Retinal pigment epithelial cell (primary cell): ENCODE data around the gene PRKG1.

Experiments
- DNase-seq: peaks from one replicate; pipeline ENCODE4 v3.0.0-alpha.2; 2010; ENCODE audit warnings: low read depth
- H3K4me3 ChIP-seq: 2 replicates; pipeline ENCODE4 v1.5.1; 2011; ENCODE audit warnings: mild to moderate bottlenecking, low read length, control low read depth, moderate library complexity
- TF ChIP-seq, protein P1 (sequence below): conservative IDR thresholded peaks from 2 replicates; pipeline ENCODE4 v1.5.1; 2011; ENCODE audit warnings: low read depth, low read length, control low read depth, inconsistent platforms

Gene PRKG1

DNA sequence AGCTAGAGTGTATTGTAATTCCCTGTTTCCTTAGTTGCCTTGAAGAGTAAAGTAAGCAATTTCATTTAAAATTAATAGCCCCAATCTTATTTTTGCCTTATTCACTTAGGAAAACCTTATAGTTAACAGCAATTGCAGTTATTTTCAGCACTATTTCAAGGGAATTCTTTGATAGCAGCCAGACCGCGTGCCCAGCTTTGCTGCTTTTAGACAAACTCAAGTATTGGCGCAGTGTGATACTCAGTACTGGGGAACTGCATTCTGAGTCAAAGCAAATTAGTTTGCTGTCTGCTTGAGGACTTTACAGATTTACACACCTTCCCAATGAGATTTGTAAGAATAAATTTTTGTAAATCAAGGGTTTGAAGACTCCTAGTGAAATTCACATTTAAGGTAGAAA, 21.2 kb downstream of the PRKG1 start:
- TF ChIP-seq, protein P1, sequence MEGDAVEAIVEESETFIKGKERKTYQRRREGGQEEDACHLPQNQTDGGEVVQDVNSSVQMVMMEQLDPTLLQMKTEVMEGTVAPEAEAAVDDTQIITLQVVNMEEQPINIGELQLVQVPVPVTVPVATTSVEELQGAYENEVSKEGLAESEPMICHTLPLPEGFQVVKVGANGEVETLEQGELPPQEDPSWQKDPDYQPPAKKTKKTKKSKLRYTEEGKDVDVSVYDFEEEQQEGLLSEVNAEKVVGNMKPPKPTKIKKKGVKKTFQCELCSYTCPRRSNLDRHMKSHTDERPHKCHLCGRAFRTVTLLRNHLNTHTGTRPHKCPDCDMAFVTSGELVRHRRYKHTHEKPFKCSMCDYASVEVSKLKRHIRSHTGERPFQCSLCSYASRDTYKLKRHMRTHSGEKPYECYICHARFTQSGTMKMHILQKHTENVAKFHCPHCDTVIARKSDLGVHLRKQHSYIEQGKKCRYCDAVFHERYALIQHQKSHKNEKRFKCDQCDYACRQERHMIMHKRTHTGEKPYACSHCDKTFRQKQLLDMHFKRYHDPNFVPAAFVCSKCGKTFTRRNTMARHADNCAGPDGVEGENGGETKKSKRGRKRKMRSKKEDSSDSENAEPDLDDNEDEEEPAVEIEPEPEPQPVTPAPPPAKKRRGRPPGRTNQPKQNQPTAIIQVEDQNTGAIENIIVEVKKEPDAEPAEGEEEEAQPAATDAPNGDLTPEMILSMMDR, result no peak
- H3K4me3 ChIP-seq, result no peak overlapping the region
- no peak for DNase-seq

DNA sequence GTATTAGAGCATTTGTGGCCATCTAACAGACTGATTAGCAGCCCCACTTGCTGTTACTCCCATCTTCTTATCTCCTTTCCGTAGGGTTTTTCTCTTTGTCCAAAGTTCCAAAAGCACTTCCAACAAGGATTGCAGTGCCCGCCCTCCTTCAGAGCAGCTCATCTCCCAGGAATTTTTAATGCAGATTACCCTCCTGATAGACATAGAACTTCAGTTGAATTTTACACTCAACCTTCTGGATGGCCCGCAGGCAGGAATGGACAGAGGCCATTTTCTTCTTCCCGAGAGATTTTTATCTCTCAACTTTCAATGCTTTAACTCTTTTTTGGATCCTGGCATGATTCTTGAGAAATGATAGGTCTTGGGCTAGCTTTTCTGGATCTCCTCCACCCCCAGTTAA, 23.3 kb downstream of the PRKG1 start:
- DNase-seq, result no peak
- TF ChIP-seq, protein P1, result no peak
- H3K4me3 ChIP-seq, result no peak overlapping the region

DNA sequence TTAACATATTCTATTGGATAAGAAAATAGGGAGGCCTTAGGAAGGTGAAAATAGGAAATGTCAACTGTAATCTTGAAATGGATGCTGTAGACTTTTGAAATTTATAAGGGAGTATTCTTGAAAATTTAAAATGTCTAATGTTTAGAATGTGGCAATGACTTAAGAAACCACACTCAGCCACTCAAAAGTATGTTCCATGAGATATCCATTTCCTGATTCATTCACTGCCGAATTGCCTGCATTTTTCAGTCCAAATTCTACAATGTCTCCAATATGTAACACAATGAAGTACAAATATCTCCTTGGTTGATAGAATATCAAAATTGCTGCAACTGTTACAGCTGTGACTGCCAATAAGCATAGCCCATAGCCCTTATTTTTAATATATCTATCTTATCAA, 25.9 kb downstream of the PRKG1 start:
- TF ChIP-seq, protein P1, result no peak
- no peak overlapping the region for H3K4me3 ChIP-seq
- no peak for DNase-seq

DNA sequence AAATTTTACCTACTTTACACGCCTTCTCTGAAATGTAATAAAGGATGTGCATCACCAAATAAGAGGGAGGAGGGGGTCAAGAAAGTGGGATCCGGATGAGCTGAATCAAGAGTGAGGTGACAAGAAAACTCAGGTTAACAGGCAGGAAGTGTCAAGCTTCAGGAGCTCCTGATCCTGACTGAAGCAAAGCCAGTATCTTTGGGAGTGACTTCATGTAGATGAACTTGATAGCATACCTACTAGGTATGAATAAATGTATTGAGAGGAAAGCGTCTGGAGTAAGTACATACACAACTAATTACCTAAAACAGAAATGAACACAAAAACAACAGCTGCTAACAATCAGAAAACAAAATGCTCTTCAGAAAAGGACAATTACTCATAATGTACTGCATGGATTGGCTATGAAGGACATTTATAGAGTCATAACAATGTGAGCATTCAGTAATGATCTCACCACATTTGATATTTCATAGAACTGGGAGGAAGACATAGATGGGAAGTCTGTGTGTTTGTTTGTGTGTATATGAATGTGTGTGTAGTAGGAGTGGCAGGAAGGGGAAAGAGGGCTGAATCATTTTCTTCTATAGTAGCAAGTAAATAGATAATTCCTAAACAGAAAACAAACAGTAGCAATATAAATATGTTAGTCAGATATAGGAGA, 29.4 kb downstream of the PRKG1 start:
- TF ChIP-seq, protein P1, result no peak
- no peak for DNase-seq
- H3K4me3 ChIP-seq, result no peak overlapping the region

DNA sequence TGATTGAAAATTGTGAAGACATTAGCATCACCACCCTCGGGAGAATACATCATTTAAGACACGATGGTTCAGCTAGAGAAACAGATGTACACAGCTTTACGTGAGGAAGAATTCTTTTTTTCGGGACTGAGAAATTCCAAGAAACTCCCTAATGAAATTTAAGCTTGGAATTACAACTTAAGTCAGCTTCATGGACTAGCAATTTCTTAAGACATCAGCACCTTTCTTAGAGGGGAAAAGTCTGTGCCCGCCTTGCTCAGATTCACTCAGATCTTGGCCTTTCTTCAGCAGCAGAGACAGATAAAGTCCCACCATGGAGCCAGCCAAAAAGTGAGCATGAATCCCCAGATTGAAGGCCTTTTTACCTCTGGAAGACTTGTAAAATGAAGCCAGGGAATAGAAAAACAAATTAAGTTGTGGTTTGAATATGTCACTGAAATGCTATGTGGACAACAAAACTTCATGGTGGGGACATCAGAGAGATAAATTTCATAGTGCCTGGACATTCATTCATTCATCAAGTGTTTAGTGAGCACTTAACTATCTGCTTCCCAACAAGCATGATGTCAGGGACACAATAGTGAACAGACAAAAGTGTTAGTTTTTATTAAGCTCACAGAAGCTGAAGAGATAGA, 32.1 kb downstream of the PRKG1 start:
- no peak overlapping the region for H3K4me3 ChIP-seq
- TF ChIP-seq, protein P1, result no peak
- no peak for DNase-seq

DNA sequence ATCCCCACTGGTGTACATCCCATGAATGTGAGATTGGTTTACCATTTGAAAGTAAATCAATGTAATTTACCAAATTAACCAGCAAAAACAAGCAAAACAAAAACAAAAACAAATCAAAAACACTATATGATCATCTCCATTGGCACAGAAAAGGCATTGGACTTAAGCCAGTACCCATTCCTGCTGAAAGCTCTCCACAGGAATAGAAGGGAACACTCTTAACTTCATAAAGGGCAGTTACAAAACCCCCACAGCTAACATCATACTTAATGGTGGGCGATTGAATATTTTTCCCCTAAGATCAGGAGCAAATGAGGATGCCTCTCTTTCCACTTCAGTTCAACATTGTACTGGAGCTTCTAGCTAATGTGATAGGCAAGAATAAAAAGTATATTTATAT, 34.1 kb downstream of the PRKG1 start:
- TF ChIP-seq, protein P1, result no peak
- no peak overlapping the region for H3K4me3 ChIP-seq
- no peak for DNase-seq

DNA sequence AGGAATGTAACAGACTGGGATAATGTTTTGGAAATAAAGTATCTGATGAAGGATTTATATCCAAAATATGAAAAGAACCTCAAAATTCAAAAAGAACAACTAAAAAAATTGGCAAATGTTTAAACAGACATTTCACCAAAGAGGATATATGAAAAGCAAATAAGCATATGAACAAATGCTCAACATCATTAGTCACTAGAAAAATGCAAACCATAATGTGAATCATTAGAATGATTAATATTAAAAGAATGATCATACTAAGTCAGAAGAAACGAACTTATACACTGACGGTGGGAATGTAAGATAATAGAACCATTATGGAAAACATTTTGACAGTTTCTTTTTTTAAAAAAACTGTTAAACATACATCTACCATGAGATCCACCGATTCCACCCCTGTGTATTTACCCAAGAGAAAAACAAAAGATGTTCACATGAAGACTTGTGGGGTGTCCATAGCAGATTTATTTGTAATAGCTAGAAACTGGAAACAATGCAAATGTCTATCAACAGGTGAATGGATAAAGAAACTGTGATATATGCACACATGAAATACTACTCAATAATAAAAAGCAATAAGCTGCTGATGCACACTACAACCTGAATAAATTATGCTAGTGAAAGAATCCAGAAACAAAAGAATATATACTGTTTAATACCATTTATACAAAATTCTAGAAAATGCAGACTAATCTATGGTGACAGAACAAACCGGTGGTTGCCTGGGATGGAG, 35.7 kb downstream of the PRKG1 start:
- peak; percentile 17 for DNase-seq
- H3K4me3 ChIP-seq, result no peak overlapping the region
- TF ChIP-seq, protein P1, result no peak
